Endothelial cell of umbilical vein (primary cell): Measurements from ENCODE around the gene DNAJC12. TPM values are rescaled to one million over a fixed set of nuclear protein-coding genes. Genes with fewer than 3 reads are reported as not detected.

Experiments
- BruUV-seq: library from RNA; stranded (reverse); fragments of 400-500 nt; replicated peaks from 2 replicates; lab custom pipeline; 2021; lab: Mats Ljungman, UMichigan
- CTCF ChIA-PET: fragments of 300-600, 350-600 bp; sonication (Branson Sonifier 250); formaldehyde crosslinking; loops from one replicate; lab custom pipeline; 2021; ENCODE audit warnings: antibody characterized with exemption, inconsistent platforms; lab: Charles Lee
- POLR2A ChIA-PET: fragments of 300-600, 350-600 bp; sonication (Branson Sonifier 250); formaldehyde crosslinking; loops from one replicate; lab custom pipeline; 2021; ENCODE audit warnings: antibody characterized with exemption, inconsistent platforms; lab: Charles Lee
- DNase-seq: peaks from one replicate; pipeline ENCODE4 v3.0.0-alpha.2; 2011; ENCODE audit warnings: low read depth, low spot score
- FAIRE-seq: peaks from 2 replicates; lab custom pipeline; 2011; peaks lifted over from hg19 to GRCh38; lab: Jason Lieb, UNC
- H2AFZ ChIP-seq: 2 replicates; pipeline ENCODE4 v1.6.0; 2012; ENCODE audit warnings: low read depth, low read length, control low read depth, inconsistent platforms
- H3K27ac ChIP-seq: 2 replicates; pipeline ENCODE4 v1.5.1; 2011; ENCODE audit warnings: low read depth, mild to moderate bottlenecking, control low read depth, low read length, moderate library complexity; ENCODE audit not compliant: insufficient read depth
- H3K27me3 ChIP-seq, 2 experiments: 2 replicates each; pipeline versions ENCODE4 v1.6.0 to v1.6.1; 2011; ENCODE audit warnings: low read length in 2 of 2, mixed read lengths in 1 of 2; ENCODE audit not compliant: control insufficient read depth in 2 of 2, insufficient read depth in 2 of 2
- H3K36me3 ChIP-seq, 2 experiments: 2 replicates in 1 of 2; 3 replicates in 1 of 2; pipeline ENCODE4 v1.5.1; 2011; ENCODE audit warnings: low read length in 2 of 2, mild to moderate bottlenecking in 1 of 2, moderate library complexity in 1 of 2; ENCODE audit not compliant: control insufficient read depth in 2 of 2, insufficient read depth in 2 of 2; ENCODE audit errors: extremely low read depth in 1 of 2
- H3K4me1 ChIP-seq: 3 replicates; pipeline ENCODE4 v1.5.1; 2011; ENCODE audit warnings: mild to moderate bottlenecking, low read length; ENCODE audit not compliant: control insufficient read depth, insufficient read depth; ENCODE audit errors: extremely low read depth
- H3K4me2 ChIP-seq: 2 replicates; pipeline ENCODE4 v1.6.1; 2011; ENCODE audit warnings: low read length, control low read depth, mixed read lengths; ENCODE audit not compliant: insufficient read depth
- H3K4me3 ChIP-seq, 3 experiments: fragments of 200-600 bp in 1 of 3; sonication (generic), shearing (Covaris generic) in 1 of 3; replicated peaks in 1 of 3; 2 replicates each; pipeline ENCODE4 v1.5.1; 2011 to 2016; ENCODE audit warnings: control low read depth in 3 of 3, low read length in 3 of 3, mild to moderate bottlenecking in 2 of 3, inconsistent platforms in 1 of 3, low read depth in 1 of 3, moderate library complexity in 1 of 3; ENCODE audit not compliant: insufficient read depth in 1 of 3
- H3K79me2 ChIP-seq: 2 replicates; pipeline ENCODE4 v1.6.0; 2012; ENCODE audit warnings: low read length, inconsistent platforms; ENCODE audit not compliant: control insufficient read depth, insufficient read depth
- H3K9ac ChIP-seq: replicated peaks from 2 replicates; pipeline ENCODE3; 2011; ENCODE audit warnings: low read length, control low read depth; ENCODE audit not compliant: insufficient read depth; ENCODE audit errors: extremely low read depth
- H3K9me1 ChIP-seq: replicated peaks from 3 replicates; pipeline ENCODE4 v1.6.0; 2011; ENCODE audit warnings: mild to moderate bottlenecking, low read length; ENCODE audit not compliant: control insufficient read depth, insufficient read depth; ENCODE audit errors: extremely low read depth
- H3K9me3 ChIP-seq: replicated peaks from 2 replicates; pipeline ENCODE4 v1.5.1; 2012; ENCODE audit warnings: low read length, inconsistent platforms; ENCODE audit not compliant: control insufficient read depth, insufficient read depth
- H4K20me1 ChIP-seq: replicated peaks from 2 replicates; pipeline ENCODE3; 2011; ENCODE audit warnings: mild to moderate bottlenecking, low read length; ENCODE audit not compliant: control insufficient read depth, insufficient read depth; ENCODE audit errors: extremely low read depth
- CTCF ChIP-seq, 2 donors: IDR thresholded peaks; 1 replicate in 1 of 2; 2 replicates in 1 of 2; pipeline ENCODE4 v1.5.1; 2011; ENCODE audit warnings: low read length in 2 of 2, mild to moderate bottlenecking in 2 of 2, moderate library complexity in 2 of 2, control low read depth in 1 of 2, inconsistent platforms in 1 of 2, low read depth in 1 of 2; ENCODE audit not compliant: insufficient read depth in 1 of 2; ENCODE audit errors: extremely low read depth in 1 of 2
- EZH2 ChIP-seq: IDR thresholded peaks from 2 replicates; pipeline ENCODE4 v1.6.1; 2012; ENCODE audit warnings: borderline replicate concordance, low read depth, mild to moderate bottlenecking, moderate library complexity, low read length, inconsistent platforms; ENCODE audit not compliant: severe bottlenecking
- FOS ChIP-seq: IDR thresholded peaks from 2 replicates; pipeline ENCODE4 v1.6.1; 2011; ENCODE audit warnings: mild to moderate bottlenecking, low read length, moderate library complexity, borderline replicate concordance; ENCODE audit not compliant: insufficient read depth
- GATA2 ChIP-seq: IDR thresholded peaks from 2 replicates; pipeline ENCODE4 v1.7.0; 2011; ENCODE audit warnings: low read depth, mild to moderate bottlenecking, moderate library complexity, mixed read lengths, low read length; ENCODE audit not compliant: insufficient read length, insufficient read depth
- JUN ChIP-seq: IDR thresholded peaks from 2 replicates; pipeline ENCODE4 v1.6.1; 2011; ENCODE audit warnings: borderline replicate concordance, low read depth; ENCODE audit not compliant: insufficient read length, insufficient read depth
- MAX ChIP-seq: IDR thresholded peaks from 2 replicates; pipeline ENCODE4 v1.6.1; 2011; ENCODE audit not compliant: insufficient read depth, insufficient read length
- MYC ChIP-seq: IDR thresholded peaks from one replicate; pipeline ENCODE4 v1.6.1; 2011; ENCODE audit warnings: mild to moderate bottlenecking, low read depth, low read length
- POLR2A ChIP-seq: IDR thresholded peaks from 2 replicates; pipeline ENCODE4 v1.6.1; 2012; ENCODE audit warnings: low read depth, mild to moderate bottlenecking, control low read depth, low read length
- POLR2AphosphoS5 ChIP-seq: IDR thresholded peaks from 2 replicates; pipeline ENCODE4 v1.6.1; 2012; ENCODE audit warnings: low read depth, mild to moderate bottlenecking, control low read depth, low read length, moderate library complexity; ENCODE audit not compliant: insufficient read depth
- dilution Hi-C: fragments of 300-500 bp; cut with MboI; formaldehyde crosslinking; loops from one replicate; pipeline ENCODE4 v1.15.0; 2019; ENCODE audit warnings: low sequenced_read_pairs; ENCODE audit not compliant: extremely low pct_ligation_motif_present
- intact Hi-C: fragments of 100-400 bp; cut with micrococcal nuclease; formaldehyde crosslinking; loops from one replicate; pipeline ENCODE4 v1.10.0; 2022
- polyA plus RNA-seq, 4 experiments: library from polyadenylated mRNA; depleted of rRNA in 3 of 4; stranded (reverse) in 3 of 4; unstranded in 1 of 4; fragments of >200 nt; gene quantifications; 2 replicates each; pipeline versions ENCODE4 v1.2.1 to v1.2.3, GENCODE V29; 2011 to 2012; ENCODE audit warnings: missing spikeins in 1 of 4
- total RNA-seq: library from RNA; stranded (reverse); gene quantifications from 2 replicates; pipeline ENCODE4 v1.2.3, GENCODE V29; 2021

The DNAJC12 gene
- total and polyA plus RNA-seq, 2 donors (not counting 3 experiments of a cell fraction or from before 2014, with no cell fraction given), result 0.54 to 1.0 TPM

GRCh38 chr10:67858971-67859370 is 21.0 kb upstream of the DNAJC12 start:
- no peak for TF ChIP-seq POLR2AphosphoS5
- no peak for TF ChIP-seq FOS
- TF ChIP-seq EZH2, result no peak
- TF ChIP-seq POLR2A, result no peak
- TF ChIP-seq GATA2, result no peak
- TF ChIP-seq MAX, result no peak
- TF ChIP-seq JUN, result no peak
- TF ChIP-seq MYC, result no peak
- no peak for TF ChIP-seq CTCF (IDR thresholded peaks at IDR 0.05; ENCODE audit: extremely low read depth in 1 of 2, insufficient read depth in 1 of 2, low read depth in 1 of 2, low read length in 2 of 2)
- no peaks in the 10 kb centered on the region for H3K36me3 ChIP-seq
- DNase-seq, result no peak
- H3K9me3 ChIP-seq, result no peaks in the 10 kb centered on the region
- H3K4me1 ChIP-seq, result no peaks in the 10 kb centered on the region
- dilution Hi-C loops (no loop called here), intact Hi-C loops (loop anchor here (5.0 to 10.0 kb wide), 2 partner anchors 216 to 488 kb away; partner anchors contain the start of gene HERC4)
- POLR2A ChIA-PET, result no interaction called here
- no peak overlapping the region for H3K4me3 ChIP-seq
- no peaks in the 10 kb centered on the region for H3K9me1 ChIP-seq
- H4K20me1 ChIP-seq, result no peaks in the 10 kb centered on the region
- no peak overlapping the region for H3K4me2 ChIP-seq
- no peak overlapping the region for H2AFZ ChIP-seq
- no TSS peak for BruUV-seq
- no peak overlapping the region for H3K27ac ChIP-seq
- no peak for FAIRE-seq
- CTCF ChIA-PET, result interaction anchor here (0.6 to 1.3 kb wide), 2 partner anchors 21 to 354 kb away, joined by 3 to 4 read pairs; no protein-coding TSS in a partner anchor
- H3K9ac ChIP-seq, result no peak overlapping the region
- H3K27me3 ChIP-seq, result no peaks in the 10 kb centered on the region
- H3K79me2 ChIP-seq, result no peaks in the 10 kb centered on the region
